ENCODE results near the gene COTL1. TPM values are rescaled to one million over a fixed set of nuclear protein-coding genes. Genes with fewer than 3 reads are reported as not detected.

The COTL1 gene
- total and polyA plus RNA-seq, 2 experiments from 2014 or later: 144 to 370 TPM

DNA sequence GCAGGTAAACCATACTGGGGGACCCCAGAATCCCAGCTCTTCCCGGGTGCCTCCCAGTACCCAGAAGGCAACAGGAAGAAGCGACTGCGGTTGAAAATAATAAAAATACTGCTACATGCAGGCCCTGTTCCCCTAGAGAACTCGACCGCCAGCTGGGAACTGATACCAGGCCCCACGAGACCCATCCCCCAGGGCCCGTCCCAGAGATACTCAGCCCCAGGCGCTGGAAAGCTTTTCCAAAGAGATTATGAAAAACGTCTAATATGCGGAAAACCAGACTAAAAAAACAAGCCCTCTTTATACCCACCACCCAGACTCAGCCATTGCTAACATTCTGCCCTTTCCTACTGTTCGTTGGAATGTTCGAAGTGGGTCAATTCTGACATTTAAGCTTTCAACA, 100.5 kb downstream of the COTL1 start:
- peaks cover 9% of the 10 kb centered on the region; the same call in 1 of the 2 replicates for H3F3A ChIP-seq (ENCODE audit: insufficient read depth)
- in situ Hi-C loops (cut with MboI): no loop called here
- H3K9me3 ChIP-seq (ENCODE audit: low read depth): no peaks in the 10 kb centered on the region
- H3K27ac ChIP-seq: no peak overlapping the region
- H3K4me2 ChIP-seq (ENCODE audit: unreplicated experiment): no peak overlapping the region
- no peaks in the 10 kb centered on the region for H3K27me3 ChIP-seq (replicated peaks; ENCODE audit: insufficient read depth)
- TF ChIP-seq EZH2phosphoT487 (IDR thresholded peaks at IDR 0.05; ENCODE audit: insufficient read depth, low read depth): no peak
- no peak for TF ChIP-seq EZH2 (IDR thresholded peaks at IDR 0.05; ENCODE audit: insufficient read depth, poor library complexity, severe bottlenecking)
- no peak for DNase-seq
- no peak overlapping the region for H3K9ac ChIP-seq
- H3K79me2 ChIP-seq (ENCODE audit: insufficient read depth): no peaks in the 10 kb centered on the region
- 93 to 94% methylated on average over 12 of the region's 12 CpGs for WGBS, 2 experiments (ENCODE audit: low coverage in 1 of 2, low lambda C conversion rate in 2 of 2, missing lambda C conversion rate in 2 of 2)
- no peak overlapping the region for H2AFZ ChIP-seq
- H4K20me1 ChIP-seq (ENCODE audit: insufficient read depth): no peaks in the 10 kb centered on the region
- H3K4me3 ChIP-seq: no peak overlapping the region
- H3K4me1 ChIP-seq (ENCODE audit: insufficient read depth): peaks cover 13% of the 10 kb centered on the region
- no peaks in the 10 kb centered on the region for H3K36me3 ChIP-seq (ENCODE audit: low read depth)
- no peaks in the 10 kb centered on the region for H3K9me2 ChIP-seq (ENCODE audit: insufficient read depth)

Other genes with a start within 250 kb of the COTL1 start
- gene ATP2C2, start 249.5 kb downstream of the COTL1 start, total RNA-seq (2014; rRNA removed; shearing (Covaris generic)): not detected in 2 replicates
- gene ATP2C2, start 249.5 kb downstream of the COTL1 start, polyA plus RNA-seq (2016; fragmentation: Nextera tagmentation; extraction: Ambion mirVana): 0.74 and 0.84 TPM in 2 replicates
- gene MEAK7, start 113.4 kb downstream of the COTL1 start, total RNA-seq (2014; rRNA removed; shearing (Covaris generic)): 45.6 and 57.5 TPM in 2 replicates
- 62.0 and 62.7 TPM in 2 replicates for gene MEAK7, start 113.4 kb downstream of the COTL1 start, polyA plus RNA-seq (2016; fragmentation: Nextera tagmentation; extraction: Ambion mirVana)
- 68.0 and 83.9 TPM in 2 replicates for gene KLHL36, start 30.4 kb upstream of the COTL1 start, total RNA-seq (2014; rRNA removed; shearing (Covaris generic))
- gene KLHL36, start 30.4 kb upstream of the COTL1 start, polyA plus RNA-seq (2016; fragmentation: Nextera tagmentation; extraction: Ambion mirVana): 18.1 and 20.5 TPM in 2 replicates
- gene USP10, start 81.9 kb upstream of the COTL1 start, total RNA-seq (2014; rRNA removed; shearing (Covaris generic)): 48.3 and 51.3 TPM in 2 replicates
- 72.4 and 74.0 TPM in 2 replicates for gene USP10, start 81.9 kb upstream of the COTL1 start, polyA plus RNA-seq (2016; fragmentation: Nextera tagmentation; extraction: Ambion mirVana)
- gene CRISPLD2, start 201.9 kb upstream of the COTL1 start, total RNA-seq (2014; rRNA removed; shearing (Covaris generic)): 36.2 and 36.3 TPM in 2 replicates
- 21.5 and 22.6 TPM in 2 replicates for gene CRISPLD2, start 201.9 kb upstream of the COTL1 start, polyA plus RNA-seq (2016; fragmentation: Nextera tagmentation; extraction: Ambion mirVana)